ENCODE measurements around the gene SORBS1.

SORBS1 gene

DNA sequence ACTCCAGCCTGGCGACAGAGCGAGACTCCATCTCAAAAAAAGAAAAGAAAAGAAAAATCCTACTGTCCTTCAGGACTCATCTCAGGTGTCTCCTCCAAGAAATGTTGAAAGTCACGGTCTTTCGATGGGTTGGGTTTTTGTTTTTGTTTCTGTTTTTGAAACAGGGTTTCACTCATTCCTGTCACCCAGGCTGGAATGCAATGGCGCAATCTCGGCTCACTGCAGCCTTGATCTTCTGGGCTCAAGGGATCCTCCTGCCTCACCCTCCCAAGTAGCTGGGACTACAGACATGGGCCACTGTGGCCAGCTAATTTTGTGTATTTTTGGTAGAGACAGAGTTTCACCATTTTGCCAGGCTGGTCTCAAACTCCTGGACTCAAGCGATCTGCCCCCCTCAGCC is 3.1 kb upstream of the SORBS1 start:
- DNase-seq: no peak

DNA sequence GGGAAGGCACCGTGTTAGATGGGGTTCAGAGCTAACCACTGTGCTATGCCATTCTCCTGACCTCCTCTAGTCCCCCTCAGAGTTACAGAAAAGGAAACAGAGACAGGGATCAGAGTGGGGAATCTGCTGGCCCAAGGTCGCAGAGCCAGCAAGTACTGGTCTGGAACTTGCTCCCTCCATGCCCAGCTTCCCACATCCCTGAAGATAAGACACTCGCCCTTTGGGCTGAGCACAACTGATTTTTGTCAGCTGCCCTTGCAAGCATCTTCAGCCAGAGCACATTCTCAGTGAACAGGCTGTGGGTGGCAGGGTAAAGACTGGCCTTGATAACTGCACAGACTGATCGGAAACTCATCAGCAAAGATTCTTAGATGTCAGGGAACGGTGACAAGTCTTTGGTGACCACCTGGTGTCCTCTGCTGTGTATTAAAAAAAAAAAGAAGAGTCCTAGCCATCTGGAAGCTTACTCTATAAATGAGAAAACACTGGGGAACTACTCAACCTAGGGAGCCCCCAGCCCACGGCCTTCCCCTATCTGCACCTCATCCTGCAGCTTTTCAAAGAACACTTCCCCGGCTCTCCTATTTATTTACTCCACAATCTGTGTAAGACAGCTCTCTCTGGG is 1.3 kb upstream of the SORBS1 start:
- DNase-seq: no peak

DNA sequence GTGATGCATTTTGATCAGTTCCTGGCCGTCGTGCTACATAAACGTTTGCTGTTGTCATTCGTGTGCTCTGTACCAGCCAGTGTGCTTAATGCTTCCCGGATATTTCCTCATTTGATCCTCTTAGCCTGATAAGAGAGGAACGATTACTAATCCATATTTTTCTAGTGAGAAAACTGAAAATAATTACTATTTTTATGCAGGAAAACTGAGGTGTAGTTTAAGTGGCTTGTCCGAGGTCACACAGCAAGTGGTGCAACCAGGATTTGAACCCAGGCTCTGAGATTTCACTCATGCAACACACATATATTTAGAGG is 650 bp upstream of the SORBS1 start:
- DNase-seq: no peak

DNA sequence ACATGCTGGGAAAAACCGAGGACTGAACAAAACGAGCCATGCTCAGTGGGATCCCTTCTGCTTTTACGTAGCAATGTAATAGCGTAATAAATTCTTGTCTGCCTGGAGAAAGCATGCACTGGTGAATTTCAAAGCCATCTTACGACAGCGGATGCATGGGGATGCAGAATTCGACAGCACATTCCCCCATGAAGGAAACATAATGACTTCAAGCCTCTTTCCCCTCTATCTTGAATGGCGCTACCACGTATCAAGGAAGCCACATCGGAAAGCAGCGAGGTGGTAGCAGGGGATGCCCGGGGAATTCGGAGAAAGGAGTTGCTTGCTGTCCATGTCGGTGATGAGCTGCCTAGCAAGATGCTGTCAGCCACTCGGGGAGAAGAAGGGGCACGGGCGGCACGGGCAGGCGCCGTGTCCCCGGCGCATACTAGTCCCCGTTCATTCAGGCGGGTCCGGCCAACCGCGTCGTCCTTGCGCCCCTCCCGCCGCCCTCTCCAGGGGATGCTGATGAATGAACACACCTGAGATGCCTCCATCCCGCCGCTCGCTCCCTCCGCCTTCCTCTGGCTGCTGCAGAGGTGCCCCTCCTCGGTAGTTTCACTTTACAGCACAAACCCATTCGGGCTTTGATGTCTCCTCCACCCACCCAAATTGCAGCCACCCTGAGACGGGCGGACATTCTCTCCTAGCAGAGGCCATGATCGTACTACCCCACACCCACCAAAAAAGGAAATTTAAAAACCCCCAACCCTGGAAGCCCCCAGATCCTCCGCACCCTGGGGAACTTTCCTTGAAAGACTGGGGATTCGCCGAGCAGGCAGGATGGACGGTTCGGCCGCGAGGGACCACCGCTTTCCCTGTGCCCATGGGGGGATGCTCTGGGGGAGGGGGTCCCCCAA is 644 bp downstream of the SORBS1 start:
- DNase-seq: peak; percentile 42

DNA sequence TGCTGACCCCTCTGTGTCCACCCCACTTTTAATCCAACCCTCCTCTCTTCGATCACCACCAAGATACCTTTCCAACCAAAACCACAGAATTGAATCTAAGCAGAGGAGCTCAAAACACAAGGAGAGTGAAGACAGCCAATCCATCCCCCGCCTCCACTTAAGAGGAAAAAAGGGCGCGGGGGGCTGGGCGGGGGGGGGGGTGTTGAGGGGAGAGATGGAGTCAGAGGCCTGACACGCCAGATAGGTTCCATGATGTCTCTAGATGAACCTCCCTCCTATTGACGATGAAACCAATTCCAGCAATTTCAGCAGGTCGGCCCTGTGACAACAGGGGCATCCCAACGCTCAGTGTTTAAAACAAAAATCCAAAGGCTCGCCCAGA is 1.3 kb downstream of the SORBS1 start:
- no peak for DNase-seq

DNA sequence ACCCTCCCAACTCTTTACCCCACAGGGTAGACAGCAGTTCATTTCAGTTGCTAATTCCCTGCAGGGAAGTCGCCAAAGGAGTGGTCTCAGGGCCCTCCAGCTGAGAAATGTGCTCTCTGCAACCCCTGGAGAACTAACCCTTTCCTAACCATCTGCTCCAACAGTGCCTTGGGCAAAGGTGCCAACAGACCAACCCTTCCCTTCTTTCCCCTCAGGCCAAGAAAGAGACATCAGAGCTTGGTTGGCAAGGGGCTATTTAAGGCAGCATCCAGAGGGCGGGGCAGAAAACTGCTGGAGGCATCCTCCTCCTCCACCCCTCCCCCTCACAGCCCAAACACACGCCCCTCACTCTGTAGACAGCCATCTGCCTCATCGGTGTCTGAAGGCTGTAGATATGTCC is 1.7 kb downstream of the SORBS1 start:
- DNase-seq: no peak

DNA sequence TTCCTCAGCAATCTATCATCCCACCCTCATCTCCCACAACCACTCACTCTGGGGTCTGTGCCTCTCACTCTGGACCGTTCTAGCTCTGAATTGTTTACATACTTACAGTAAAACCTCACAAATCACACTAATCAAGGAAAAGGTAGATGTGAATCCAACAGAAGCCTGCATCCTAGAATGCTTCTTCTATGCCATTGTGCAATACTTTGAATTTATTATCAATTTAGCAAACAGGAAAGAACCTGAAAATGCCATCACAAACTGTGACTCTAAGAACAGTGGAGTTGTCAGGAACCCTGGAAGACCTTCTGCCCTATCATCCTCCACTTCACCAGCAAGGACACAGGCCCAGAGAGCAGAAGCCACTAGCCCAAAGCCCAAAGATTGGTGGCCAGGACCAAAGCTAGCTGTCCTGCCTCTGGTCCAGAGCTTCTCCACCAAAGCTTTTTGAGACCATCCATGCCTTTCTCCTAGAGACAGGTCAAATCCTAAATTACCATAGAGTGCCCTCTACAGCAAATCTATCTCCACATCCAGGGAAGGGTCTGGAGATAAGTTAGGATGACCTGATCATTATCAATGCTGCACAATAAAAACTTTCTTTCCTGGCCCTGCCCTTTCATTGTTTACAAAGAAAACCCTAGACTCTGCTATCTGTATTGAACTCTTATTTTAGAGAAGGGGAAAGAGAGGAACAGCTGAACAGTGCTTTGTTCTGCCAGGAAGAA is 2.4 kb downstream of the SORBS1 start:
- DNase-seq: no peak

DNA sequence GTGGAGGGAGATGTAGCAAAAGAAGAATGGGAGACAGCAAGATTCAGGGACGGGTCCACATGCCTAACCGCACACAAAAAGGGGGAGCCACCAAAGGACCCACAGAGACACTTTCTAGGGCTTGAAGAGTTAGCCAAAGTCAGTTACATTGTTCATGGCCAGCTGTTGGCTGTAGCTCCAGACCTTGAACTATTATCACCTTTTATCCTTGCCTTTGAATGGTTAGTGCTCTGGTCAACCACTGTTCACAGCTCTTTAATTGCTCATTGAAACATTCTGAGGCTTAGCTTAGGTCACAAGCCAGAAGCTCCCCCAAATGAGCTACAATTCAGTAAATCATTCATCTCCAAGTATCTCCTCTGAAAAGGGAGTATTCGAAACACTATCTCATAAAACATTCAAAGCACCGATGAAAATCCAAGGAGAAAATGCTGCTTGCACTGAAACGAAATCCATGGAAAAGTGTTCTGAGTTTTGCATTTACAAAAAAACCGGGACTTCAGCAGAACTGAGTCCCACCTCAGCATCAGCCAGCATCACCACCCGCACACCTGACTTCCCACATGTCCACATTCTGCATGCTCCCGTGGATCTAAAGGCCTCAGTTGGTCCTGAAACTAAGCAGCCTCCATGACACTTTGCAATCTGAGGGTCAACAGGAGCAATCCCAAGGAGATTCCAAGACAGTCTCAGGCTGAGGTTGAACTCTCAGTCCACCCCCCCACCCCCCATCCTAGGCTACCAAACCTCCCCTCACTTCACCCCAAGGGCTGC is 4.0 kb downstream of the SORBS1 start:
- DNase-seq: no peak

DNA sequence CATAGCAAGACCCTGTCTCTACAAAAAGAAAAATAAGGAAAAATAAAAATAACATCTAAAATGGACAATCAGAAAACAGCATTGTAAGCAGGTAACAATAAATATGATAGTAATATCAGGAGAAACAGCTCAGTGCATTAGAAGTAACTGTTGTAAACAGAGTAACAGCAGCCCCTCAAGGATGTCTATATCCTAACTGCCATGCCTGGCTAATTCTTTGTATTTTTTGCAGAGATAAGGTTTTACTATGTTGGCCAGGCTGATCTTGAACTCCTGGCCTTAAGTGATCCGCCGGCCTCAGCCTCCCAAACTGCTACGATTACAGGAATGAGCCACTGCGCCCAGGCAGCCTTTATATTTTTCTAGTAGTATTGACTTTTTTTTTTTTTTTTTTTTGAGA is 7.5 kb downstream of the SORBS1 start:
- no peak for DNase-seq

DNA sequence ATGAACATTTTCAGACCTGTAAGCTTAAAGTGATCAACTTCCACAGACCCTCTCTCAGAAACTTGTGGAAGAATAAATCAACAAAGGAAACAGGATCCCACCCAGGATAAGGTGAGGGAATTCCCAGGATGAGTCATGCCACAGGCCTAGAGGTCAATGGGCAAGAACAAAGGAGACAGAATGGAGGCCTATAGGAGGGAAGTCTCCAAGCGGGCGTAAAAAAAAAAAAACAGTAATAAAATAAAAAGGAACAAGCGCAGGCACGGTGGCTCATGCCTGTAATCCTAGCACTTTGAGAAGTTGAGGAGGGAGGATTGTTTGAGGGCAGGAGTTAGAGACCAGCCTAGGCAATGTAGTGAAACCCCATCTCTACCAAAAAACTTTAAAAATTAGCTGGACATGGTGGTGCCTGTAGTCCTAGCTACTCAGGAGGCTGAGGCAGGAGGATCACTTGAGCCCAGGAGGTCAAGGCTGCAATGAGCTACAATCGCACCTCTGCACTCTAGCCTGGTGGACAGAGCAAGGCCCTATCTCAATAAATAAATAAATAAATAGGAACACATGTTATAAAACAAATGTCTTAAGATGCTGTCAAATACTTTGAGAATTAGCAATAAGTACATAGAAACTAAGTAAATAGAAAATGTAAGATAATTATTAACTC is 8.4 kb downstream of the SORBS1 start:
- DNase-seq: no peak

DNA sequence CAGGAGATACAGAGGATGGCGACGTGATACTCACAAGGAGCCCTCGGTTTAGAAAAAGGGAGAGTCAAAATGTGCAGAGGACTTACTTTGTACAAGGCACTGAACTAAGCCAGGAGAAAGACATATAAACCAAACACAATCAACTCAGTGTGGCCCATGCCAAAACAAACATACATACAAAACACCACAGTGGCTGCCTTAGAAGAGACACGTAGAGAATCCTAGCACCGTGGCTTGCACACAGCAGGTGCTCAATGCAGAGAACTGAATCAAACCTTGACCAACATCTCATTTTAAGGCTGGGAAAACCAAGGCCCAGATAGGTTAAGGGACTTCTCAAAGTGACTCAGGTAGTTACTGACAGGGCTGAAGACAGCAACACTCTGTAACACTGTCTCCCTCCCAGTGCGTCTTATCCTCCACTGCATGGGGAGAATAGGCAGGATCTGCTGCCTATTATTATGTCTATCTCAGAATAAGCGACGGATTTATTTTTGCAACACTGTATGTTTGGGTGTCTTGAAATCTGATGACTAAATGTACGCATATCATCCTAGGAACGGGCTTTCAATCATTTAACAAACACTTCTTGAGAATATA is 11.0 kb downstream of the SORBS1 start:
- no peak for DNase-seq

DNA sequence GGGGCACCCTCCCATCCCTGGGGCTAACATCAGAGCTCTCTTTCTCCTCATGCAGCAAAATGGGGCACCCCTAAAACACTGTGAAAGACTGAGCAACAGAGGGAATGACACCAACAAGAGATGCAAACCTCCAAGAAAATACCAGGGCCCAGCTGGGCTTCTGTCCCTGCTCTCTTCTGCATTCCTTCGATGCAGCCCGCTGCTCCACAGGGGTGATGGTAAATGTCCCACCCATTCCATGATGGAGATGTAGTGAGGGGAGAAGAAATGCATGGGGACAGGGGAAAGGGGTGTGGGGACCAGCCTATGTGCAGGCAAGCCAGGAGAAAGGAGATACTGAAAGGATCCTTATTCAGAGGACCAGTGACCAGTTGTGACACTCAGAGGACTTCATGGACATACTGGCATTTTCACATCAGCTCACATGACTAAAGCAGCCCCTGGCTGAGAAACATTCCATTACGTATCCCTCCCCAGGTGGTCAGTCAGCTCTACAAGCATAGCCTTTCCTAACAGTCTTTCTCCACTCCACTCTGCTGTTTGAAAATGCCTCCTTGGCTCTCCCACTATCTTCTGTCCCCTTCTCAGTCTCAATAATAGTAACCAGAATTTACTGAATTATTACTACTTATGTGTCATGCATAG is 13.3 kb downstream of the SORBS1 start:
- no peak for DNase-seq

DNA sequence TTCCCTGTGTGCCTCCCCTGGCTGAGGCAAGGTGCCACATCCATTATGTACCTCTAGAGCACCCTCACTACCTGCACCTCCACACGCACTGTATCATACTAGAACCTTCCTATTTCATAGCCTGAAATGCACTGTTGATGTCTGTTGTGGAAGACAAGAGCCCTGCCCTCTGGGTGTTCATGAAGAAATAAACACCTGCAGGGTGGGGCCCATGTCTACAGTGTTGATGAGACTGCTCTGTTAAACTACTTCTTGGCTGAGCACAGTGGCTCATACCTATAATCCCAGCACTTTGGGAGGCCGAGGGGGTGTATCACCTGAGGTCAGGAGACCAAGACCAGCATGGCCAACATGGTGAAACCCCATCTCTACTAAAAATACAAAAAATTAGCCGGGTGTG is 14.0 kb downstream of the SORBS1 start:
- no peak for DNase-seq

DNA sequence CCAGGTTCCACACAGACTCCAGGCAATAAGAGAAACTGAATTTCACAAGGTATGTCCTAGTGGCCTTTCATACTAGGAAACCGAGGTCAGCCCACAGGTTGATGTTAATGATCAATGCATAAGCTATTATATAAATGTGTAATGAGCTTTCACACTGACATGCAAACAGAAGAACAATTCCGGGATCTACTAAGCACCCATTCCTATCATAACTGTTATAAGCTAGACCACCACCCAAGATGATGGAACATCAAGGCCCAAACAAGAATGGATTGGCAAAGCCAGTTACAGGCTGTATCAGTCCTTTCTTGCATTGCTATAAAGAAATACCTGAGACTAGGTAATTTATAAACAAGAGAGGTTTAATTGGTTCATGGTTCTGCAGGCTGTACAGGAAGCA is 15.2 kb downstream of the SORBS1 start:
- DNase-seq: no peak

DNA sequence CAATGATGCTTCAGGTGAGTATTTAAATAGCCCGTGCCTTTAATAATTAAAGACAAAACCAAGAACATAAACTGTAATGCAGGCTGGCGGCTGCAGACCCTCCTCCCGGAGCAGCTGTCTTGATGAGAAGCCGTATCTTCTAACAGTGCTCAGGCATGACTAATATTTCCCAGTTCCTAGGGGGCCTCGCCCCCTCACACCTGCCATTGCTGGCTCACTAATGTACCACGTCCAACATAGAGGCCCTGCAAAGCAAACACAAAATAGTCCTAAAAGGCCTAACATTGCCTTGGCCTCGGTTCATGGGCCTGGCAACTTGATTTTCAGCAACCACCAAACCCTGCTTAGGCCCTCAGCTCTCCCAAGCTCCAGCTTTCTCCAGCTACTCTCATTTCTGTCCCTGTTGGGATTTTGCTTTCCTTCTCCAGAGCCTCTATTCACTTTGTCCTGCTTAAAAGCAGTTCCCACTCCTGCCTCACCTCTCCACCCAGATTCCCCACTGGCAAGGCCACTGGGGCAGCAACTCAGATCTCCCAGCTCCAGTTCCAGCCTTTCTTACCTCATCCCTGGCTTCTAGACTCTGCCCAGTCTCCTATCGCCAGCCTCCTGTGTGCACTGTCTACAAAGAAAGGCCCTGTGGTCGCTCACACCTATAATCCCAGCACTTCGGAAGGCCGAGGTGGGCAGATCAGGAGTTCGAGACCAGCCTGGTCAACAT is 16.2 kb downstream of the SORBS1 start:
- no peak for DNase-seq

DNA sequence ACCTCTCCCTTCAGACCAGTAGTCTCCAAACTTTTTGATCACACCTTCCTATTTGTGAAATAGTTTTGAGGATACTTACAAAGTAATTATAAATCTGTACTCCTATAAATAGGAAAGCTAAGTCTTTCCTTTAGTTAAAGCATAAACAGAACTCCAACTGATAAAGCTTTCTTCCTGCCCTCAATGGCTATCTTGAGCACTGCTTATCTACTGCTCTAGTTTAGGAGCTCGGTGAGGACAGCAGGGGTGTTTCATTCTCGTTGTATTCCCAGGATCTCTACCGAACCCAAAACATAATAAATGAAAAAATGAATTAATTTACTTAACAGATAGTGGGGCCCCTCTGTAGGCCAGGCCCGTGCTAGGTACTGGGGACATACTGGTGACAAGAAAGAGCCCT is 17.7 kb downstream of the SORBS1 start:
- no peak for DNase-seq

DNA sequence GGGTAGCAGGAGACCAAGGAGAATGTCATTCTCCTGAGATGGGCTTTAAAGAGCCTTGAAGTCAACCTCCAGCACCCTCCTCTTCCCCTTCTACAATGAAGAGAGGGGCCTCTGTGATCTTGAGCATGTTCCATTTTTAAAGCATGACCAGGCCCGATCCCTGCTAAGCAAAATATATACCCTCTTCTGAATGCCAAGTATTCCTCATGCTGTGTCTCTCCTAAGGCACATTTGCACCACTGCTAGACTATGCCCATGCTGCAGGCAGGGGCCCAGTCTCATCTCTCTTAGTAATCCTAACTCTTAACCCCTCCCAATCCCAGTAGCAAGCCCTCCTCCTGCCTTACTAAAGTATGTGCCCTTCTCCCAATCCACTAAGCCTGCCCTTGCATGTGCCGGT is 18.4 kb downstream of the SORBS1 start:
- no peak for DNase-seq

DNA sequence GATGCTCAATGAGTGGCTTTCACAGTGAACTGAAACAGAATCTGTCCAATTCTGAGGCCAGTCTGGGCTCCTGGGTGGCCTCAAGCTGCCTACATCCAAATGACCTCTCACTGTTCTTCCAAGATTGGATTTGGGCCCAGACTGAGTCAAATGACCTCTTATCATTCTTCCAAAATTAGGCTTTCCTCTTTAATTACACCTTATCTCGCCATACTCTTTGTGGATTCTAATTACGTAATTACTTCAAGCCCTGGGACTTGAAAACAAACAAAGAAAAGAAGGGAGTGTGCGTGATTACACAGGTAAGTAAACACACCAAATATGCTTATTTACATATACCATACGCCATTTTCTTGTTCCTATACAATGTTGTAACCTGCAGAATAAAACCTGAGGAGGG is 18.8 kb downstream of the SORBS1 start:
- no peak for DNase-seq

DNA sequence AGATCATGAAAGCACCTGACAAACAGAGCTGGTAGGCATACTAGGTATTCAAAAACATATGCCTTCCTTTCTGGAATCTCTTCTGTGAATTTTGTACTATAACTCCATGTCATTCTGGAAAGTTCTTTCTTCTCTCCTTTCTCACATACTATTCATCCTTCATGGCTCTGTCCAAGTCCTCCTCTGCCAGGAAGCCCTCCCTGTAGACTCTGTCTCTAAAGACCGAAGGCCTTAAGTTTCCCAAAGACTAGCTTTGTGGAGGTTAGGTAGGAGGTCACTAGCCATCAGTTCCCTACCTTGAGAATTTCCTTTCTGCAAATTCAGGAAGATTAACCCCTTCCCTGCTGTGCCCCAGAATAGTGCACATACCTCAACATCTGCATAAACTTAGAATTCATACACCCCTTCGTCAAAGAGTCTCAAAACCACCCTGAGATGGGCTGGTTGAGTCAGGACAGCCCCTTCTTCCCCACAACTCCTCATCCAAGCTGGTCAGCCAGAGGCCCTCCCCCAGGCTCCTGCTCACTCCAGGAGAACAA is 20.6 kb downstream of the SORBS1 start:
- DNase-seq: no peak

DNA sequence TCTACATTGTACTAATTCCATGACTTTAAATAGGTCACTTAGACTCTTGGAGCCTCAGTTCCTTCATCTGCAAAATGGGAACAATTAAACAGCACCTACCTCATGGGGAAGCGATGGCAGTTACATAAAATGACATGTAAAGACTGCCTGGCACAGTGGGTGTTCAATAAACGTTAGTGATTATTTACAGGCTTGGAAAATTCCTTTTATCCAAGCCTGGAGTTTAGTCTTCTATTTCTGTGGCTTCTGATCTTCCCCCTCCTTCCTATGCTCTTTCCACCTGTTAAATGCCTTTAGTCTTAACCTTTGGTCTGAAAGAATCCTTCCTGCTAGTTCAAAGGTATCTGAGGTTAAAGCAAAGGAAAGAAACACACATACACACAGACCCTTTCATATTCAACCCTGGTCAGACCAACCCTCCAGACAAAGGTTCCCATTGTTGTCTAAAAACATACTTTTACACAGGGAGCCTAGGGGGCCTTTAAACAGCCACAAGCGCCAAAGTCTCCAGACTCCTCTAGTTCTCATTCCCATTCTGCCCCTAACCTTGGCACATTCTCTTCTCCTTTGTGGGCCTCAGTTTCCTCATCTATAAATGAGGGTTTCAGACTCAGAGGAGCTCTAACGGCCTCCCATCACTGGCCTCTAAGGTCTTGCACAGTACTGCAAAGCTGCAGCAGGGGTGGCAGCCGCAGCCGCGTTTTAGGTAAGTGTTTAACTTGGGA is 21.4 kb downstream of the SORBS1 start:
- no peak for DNase-seq
